Measurements from ENCODE around the gene TMEM176B.

- TF ChIP-seq POLR2AphosphoS5 (IDR thresholded peaks at IDR 0.05; ENCODE audit: borderline replicate concordance, low read depth, low read length) (no peak), EZH2 (IDR thresholded peaks at IDR 0.05) (no peak)
Measured at GRCh38 chr7:150791746-150792452, 8.3 kb downstream of the TMEM176B start.
